Measurements from ENCODE around the gene HSD17B2.

DNA sequence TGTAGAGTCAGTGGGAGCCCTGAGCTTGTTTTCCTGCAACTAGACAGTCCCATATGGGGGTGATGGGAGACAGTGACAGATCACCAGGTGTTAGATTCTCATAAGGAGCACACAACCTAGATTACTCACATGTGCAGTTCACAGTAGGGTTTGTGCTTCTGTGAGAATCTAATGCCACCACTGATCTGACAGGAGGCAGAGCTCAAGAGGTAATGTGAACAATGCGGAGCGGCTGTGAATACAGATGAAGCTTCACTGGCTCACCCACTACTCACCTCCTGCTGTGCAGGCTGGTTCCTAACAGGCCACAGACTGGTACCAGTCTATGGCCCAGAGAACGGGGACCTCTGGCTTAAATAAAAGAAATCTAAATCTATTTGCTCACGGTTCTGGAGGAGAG is 10.2 kb upstream of the HSD17B2 start:
- TF ChIP-seq CTCF (IDR thresholded peaks at IDR 0.05) (no peak), POLR2A (IDR thresholded peaks at IDR 0.05) (no peak)
